ENCODE data around the gene PRKAG2.

DNA sequence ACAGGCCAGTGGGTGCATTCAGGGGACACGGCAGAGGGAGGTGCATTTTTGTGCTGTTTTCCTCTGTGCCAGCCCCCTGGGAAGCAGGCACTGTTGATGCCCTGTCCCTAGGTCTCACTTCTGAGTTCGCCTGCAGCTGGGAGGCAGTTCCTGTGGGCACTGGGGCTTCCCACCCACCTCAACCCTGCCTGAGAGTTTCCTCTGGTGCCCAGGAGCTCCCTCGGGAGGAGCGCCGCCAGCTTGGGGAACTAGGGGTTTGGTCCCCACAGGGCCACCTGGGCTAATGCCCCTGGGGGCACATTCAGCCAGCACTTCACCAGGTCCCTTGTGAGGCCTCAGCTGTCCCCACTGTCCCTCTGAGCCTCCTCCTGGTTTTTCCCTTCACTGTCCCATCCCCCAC is 179.0 kb downstream of the PRKAG2 start:
- TF ChIP-seq POLR2AphosphoS5 (IDR thresholded peaks at IDR 0.05; ENCODE audit: low read depth) (no peak), EZH2 (IDR thresholded peaks at IDR 0.05; ENCODE audit: low read depth, unreplicated experiment) (no peak), JUNB (IDR thresholded peaks at IDR 0.05; ENCODE audit: unreplicated experiment) (no peak), REST (IDR thresholded peaks at IDR 0.05; ENCODE audit: unreplicated experiment) (no peak), CREB1 (CRISPR knock-in tag; IDR thresholded peaks at IDR 0.05; ENCODE audit: low read depth) (no peak)
- TF ChIP-seq, protein P1, sequence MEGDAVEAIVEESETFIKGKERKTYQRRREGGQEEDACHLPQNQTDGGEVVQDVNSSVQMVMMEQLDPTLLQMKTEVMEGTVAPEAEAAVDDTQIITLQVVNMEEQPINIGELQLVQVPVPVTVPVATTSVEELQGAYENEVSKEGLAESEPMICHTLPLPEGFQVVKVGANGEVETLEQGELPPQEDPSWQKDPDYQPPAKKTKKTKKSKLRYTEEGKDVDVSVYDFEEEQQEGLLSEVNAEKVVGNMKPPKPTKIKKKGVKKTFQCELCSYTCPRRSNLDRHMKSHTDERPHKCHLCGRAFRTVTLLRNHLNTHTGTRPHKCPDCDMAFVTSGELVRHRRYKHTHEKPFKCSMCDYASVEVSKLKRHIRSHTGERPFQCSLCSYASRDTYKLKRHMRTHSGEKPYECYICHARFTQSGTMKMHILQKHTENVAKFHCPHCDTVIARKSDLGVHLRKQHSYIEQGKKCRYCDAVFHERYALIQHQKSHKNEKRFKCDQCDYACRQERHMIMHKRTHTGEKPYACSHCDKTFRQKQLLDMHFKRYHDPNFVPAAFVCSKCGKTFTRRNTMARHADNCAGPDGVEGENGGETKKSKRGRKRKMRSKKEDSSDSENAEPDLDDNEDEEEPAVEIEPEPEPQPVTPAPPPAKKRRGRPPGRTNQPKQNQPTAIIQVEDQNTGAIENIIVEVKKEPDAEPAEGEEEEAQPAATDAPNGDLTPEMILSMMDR (conservative IDR thresholded peaks at IDR 0.05; ENCODE audit: low read depth in 2 of 2), result no peak
